ENCODE results near the gene CD55.

Gene CD55

DNA sequence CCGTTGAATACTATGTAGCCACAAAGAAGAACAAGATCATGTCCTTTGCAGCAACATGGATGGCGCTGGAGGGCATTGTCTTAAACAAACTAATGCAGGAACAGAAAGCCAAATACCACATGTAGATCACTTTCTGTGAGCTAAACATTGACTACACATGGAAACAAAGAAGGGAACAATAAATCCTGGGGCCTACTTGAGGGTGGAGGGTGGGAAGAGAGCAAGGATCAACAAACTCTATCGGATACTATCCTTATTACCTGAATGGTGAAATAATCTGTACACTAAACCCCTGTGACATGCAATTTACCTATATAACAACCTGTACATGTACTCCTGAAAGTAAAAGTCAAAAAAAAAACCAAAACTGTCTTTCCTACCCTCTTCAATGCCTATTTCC is 40.8 kb upstream of the CD55 start:
- no peaks in the 10 kb centered on the region for H3K9me3 ChIP-seq
- H3K4me3 ChIP-seq: no peak overlapping the region
- no peaks in the 10 kb centered on the region for H3K36me3 ChIP-seq
- no peak overlapping the region for H3K27ac ChIP-seq
- intact Hi-C loops (cut with DNase I; ENCODE audit: low total_unique reads): no loop called here
- DNase-seq: no peak
- TF ChIP-seq CTCF (IDR thresholded peaks at IDR 0.05): no peak
- peaks cover 0 to 9% (median 4%) of the 10 kb centered on the region in 4 donors for H3K4me1 ChIP-seq
- no peaks in the 10 kb centered on the region for H3K27me3 ChIP-seq

DNA sequence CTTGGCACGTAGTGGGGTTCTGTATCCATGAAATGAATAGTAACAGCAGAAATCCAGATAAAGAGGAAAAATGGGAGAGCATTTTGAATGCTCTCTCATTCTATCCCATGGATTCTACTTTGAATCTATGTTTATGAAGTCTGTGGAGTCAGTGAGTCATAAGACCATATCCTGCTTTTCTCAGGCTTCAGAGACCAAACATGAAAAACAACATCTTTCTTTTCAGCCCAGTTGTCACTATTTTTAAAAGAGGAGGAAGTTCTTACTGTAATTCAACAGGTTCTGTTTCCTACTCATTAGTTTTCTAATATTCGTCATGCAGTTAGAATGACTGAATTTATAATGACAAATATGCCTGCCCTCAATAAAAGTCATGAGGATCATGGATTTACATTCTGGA is 39.4 kb upstream of the CD55 start:
- DNase-seq: no peak
- intact Hi-C loops (cut with DNase I; ENCODE audit: low total_unique reads): no loop called here
- H3K27me3 ChIP-seq: no peaks in the 10 kb centered on the region
- no peak overlapping the region for H3K4me3 ChIP-seq
- no peak overlapping the region for H3K27ac ChIP-seq
- no peaks in the 10 kb centered on the region for H3K36me3 ChIP-seq
- no peaks in the 10 kb centered on the region for H3K9me3 ChIP-seq
- TF ChIP-seq CTCF (IDR thresholded peaks at IDR 0.05): no peak
- peaks cover 0 to 9% (median 4%) of the 10 kb centered on the region in 4 donors for H3K4me1 ChIP-seq

DNA sequence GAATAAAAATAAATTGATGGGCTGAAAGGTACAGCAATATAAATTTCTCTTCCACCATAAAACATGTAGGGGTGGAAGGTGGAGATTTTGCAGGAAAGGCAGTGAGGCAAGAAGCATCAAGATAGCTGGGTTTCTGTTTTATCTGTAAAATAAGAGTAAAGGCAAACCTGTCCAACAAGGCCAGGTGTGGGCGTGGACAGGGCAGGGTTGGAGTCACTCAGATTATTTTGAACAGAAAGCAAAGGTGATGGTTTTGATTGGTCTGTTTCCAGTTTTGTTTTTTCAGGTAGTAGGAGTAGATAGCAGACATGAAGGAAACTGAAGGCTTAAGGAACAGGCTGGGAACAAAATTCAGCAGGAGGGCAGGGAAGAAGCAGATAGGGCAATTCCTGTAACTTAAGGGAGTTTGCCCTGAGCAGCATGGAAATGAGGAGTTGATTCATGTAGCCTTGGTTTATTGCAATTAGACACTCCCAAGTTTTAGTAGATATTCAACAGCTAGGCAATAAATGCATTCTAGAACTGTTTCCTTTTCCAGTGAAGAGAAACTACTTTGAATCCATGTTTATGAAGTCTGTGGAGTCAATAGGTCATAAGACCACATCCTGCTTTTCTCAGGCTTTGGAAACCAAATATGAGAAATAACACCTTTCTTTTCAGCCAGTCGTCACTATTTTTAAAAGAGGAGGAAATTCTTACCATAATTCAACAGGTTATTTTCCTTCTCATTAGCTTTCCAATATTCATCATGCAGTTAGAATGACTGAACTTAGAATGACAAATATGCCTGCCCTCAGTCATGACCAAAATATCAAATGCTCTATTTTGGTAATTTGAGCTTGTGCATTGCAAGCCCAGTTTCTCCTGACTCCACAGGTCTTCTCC is 38.7 kb upstream of the CD55 start:
- Histone ChIP-seq H3K36me3 (no peaks in the 10 kb centered on the region), H3K4me1 (peaks cover 0 to 10% (median 5%) of the 10 kb centered on the region in 4 donors), H3K27ac (peak overlapping the region in 1 of 2 donors; percentile 13), H3K9me3 (no peaks in the 10 kb centered on the region), H3K4me3 (no peak overlapping the region), H3K27me3 (no peaks in the 10 kb centered on the region)
- DNase-seq: no peak
- intact Hi-C loops (cut with DNase I; ENCODE audit: low total_unique reads): no loop called here
- no peak for TF ChIP-seq CTCF (IDR thresholded peaks at IDR 0.05)

DNA sequence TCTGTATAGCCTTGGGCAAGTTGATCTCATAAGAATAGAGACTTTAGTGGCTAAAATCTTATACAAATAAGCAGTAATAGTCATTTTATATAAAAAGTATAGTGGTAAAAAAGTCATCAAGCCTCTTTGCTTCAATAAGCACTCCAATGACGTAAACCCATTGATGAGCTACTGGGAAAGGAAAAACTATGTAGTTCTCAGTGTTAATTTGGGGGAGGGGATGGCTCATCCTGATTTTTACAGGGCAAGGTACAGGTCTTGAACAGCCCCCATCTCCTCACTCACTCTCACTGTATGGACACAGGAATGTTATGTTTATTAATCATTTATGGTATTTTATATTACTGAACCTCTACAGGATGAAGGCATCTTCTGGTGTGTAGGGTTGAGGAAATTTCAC is 38.1 kb upstream of the CD55 start:
- Histone ChIP-seq H3K4me1 (peaks cover 0 to 16% (median 5%) of the 10 kb centered on the region in 4 donors), H3K27me3 (no peaks in the 10 kb centered on the region), H3K4me3 (no peak overlapping the region), H3K27ac (no peak overlapping the region), H3K36me3 (no peaks in the 10 kb centered on the region), H3K9me3 (no peaks in the 10 kb centered on the region)
- intact Hi-C loops (cut with DNase I; ENCODE audit: low total_unique reads): no loop called here
- no peak for DNase-seq
- no peak for TF ChIP-seq CTCF (IDR thresholded peaks at IDR 0.05)

DNA sequence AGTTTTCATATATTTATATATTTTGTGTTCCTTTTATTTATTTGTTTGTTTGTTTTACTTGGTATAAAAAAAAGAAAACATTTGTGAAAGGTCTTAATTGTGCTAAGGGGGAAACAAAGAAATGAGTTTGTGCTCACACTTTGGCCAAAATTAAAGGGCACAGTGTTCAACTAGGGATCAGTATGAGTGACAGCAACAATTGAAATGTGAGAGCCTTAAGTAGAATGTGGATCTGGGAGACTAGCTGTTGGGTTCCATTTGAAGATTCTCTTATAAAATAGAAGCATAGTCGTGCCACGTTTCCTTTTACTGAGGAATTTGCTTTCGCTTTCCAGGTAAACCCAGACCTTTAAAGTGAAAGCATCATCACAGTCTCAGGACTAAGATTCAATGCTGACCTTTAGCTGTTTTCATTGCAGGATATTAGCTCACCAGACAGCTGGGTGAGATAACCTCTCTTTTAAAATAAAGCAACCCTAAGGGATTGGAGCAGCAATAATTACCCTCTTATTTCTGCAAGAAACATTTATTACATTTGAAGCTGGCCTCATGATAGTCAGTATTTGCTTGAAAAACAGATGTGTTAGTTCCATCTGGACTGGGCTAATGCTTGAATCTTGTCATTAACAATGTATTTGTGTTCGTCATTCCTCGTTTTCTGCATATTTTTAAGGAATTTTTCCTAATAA is 37.1 kb upstream of the CD55 start:
- no peak for TF ChIP-seq CTCF (IDR thresholded peaks at IDR 0.05)
- Histone ChIP-seq H3K4me3 (no peak overlapping the region), H3K27me3 (no peaks in the 10 kb centered on the region), H3K4me1 (peaks cover 0 to 16% (median 5%) of the 10 kb centered on the region in 4 donors), H3K27ac (no peak overlapping the region), H3K9me3 (no peaks in the 10 kb centered on the region), H3K36me3 (no peaks in the 10 kb centered on the region)
- intact Hi-C loops (cut with DNase I; ENCODE audit: low total_unique reads): no loop called here
- no peak for DNase-seq

Measured in tibial artery (tissue), 4 donors.